Gastroesophageal sphincter (tissue), 3 donors: Measurements from ENCODE around the gene CACNA2D3.

Source experiments
- EP300 ChIP-seq: sonication (generic); formaldehyde crosslinking; IDR thresholded peaks from one replicate; pipeline ENCODE4 v1.6.1; 2017; ENCODE audit warnings: antibody characterized with exemption, mild to moderate bottlenecking
- POLR2A ChIP-seq, 2 donors: fragments of 450-650 bp; IDR thresholded peaks; one replicate each; pipeline ENCODE4 v1.6.1; 2017; ENCODE audit warnings: antibody characterized with exemption in 2 of 2, mild to moderate bottlenecking in 2 of 2, moderate library complexity in 1 of 2
- POLR2AphosphoS5 ChIP-seq: sonication (generic); formaldehyde crosslinking; IDR thresholded peaks from one replicate; pipeline ENCODE4 v1.6.1; 2017; ENCODE audit warnings: antibody characterized with exemption
- TF ChIP-seq, protein P1 (sequence below), 4 experiments: fragments of 200-600 bp in 2 of 4; fragments of 450-650 bp in 2 of 4; sonication (generic) in 1 of 4; IDR thresholded peaks; one replicate each; pipeline ENCODE4 v1.5.1; 2017 to 2019; ENCODE audit warnings: antibody characterized with exemption in 4 of 4, mild to moderate bottlenecking in 2 of 4, moderate library complexity in 2 of 4

DNA sequence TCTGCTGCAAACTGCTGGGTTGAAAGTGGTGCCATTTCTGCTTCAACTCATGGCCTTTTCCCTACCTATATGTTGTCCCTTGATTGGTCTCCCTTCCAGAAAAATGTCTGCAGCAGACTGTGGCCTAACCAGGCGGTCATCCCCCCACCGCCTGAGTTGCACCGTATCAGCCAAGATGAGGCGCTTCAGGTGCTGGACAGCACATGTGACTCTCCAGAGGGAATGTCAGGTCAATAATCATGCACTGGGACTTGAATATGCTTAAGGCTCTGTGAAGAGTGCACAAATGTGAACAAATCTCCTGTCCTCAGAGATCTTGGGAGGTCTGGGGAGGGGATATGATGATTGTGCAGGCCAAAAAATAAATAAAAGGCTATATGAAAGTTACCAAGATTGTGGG lies 773.3 kb downstream of the CACNA2D3 start:
- no peak for TF ChIP-seq POLR2A (IDR thresholded peaks at IDR 0.05)
- TF ChIP-seq, protein P1, sequence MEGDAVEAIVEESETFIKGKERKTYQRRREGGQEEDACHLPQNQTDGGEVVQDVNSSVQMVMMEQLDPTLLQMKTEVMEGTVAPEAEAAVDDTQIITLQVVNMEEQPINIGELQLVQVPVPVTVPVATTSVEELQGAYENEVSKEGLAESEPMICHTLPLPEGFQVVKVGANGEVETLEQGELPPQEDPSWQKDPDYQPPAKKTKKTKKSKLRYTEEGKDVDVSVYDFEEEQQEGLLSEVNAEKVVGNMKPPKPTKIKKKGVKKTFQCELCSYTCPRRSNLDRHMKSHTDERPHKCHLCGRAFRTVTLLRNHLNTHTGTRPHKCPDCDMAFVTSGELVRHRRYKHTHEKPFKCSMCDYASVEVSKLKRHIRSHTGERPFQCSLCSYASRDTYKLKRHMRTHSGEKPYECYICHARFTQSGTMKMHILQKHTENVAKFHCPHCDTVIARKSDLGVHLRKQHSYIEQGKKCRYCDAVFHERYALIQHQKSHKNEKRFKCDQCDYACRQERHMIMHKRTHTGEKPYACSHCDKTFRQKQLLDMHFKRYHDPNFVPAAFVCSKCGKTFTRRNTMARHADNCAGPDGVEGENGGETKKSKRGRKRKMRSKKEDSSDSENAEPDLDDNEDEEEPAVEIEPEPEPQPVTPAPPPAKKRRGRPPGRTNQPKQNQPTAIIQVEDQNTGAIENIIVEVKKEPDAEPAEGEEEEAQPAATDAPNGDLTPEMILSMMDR (IDR thresholded peaks at IDR 0.05): no peak
- TF ChIP-seq EP300: no peak
- no peak for TF ChIP-seq POLR2AphosphoS5
